NT2/D1 (cell line): ENCODE results near the gene KCNK15.

Experiments
- SUZ12 ChIP-seq: IDR thresholded peaks from 2 replicates; pipeline ENCODE4 v1.6.1; 2011; ENCODE audit not compliant: insufficient read length, insufficient read depth; ENCODE audit errors: extremely low read depth
- ZNF274 ChIP-seq: IDR thresholded peaks from 2 replicates; pipeline ENCODE4 v1.6.1; 2011; ENCODE audit warnings: mild to moderate bottlenecking, low read depth, low read length

DNA sequence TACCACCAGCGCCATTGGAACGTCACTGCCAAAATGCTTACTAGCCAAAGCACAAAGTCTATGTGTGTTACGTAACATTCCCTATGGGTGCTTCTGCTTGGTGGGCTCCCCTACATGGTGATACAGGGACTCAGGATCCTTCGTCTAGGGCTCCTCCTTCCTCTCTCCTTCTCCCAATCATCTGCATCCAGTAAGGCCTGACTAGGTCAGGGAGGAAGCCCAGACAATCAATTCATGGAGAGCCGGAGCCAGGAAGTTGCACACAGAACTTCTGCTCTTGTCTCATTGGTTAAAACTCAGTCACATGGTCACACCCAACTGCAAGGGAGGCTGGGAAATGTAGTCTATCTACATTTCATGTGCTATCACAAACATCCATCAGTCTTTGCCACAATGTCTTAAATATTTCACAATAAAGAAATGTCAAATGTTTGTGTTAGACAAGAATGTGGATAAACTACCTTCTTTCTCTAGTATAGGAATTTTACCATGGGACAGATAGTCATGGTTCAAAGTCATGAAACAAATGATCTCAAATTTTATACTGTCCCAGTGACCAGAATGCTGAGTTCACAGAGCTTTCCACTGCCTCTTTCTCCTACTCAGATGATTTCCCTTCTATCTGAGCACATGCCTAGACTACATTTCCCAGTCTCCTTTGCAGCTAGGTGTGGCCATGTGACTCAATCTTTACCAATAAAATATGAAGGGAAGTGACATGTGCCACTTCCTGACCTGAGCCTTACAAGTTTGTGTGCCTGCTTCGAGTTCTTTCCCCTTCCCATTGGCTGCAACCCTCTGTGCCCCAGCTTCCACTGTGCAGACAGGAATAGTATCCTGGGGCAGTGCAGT is 9.3 kb upstream of the KCNK15 start:
- no peak for TF ChIP-seq SUZ12
- no peak for TF ChIP-seq ZNF274
